ENCODE results near the gene MRPS14. TPM values are rescaled to one million over a fixed set of nuclear protein-coding genes. Genes with fewer than 3 reads are reported as not detected.
"Not testable (repeated sequence)": the region's sequence is repeated elsewhere in the genome, so short reads cannot be mapped to it uniquely, and the experiment has no call there.

Gene MRPS14
- total RNA-seq, 8 experiments from 2014 or later, result 22.2 to 37.8 (median 32.5) TPM

DNA sequence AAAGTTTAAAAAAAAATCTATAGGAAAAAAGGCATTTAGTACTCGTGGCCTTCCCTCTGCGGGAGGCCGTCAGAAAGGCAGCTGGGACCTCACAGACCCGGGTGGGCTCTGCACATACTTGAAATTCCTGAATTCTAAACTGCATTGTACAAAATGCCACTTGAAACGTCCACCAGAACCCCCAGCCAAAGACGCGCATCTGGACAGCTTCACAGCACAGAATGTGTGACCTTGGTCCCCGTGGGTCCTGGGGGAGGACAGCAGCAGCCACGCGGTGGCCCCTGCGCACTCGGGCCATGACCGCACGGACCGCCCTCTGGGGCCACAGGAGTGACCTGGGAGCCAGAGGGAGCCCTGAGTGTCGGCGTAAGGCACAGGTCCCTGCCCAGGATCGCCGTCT is 20.6 kb upstream of the MRPS14 start:
- no peak overlapping the region for H3K27ac ChIP-seq
- 30 to 84% (median 70%) methylated on average over 3 to 16 of the region's 19 CpGs; no CpG with 5 or more reads in 2 of the 10 experiments for WGBS, 10 experiments
- no peak overlapping the region for H3K4me3 ChIP-seq
- ATAC-seq (replicated peaks in 6 of 8), result no peak
- no peaks in the 10 kb centered on the region for H3K4me1 ChIP-seq (replicated peaks in 1 of 2)
- in situ Hi-C loops (cut with MboI; ENCODE audit: low pct_unique_long_range_greater_than_20kb in 2 of 9, low sequenced_read_pairs in 9 of 9, unreplicated experiment in 9 of 9), result loop anchor here in 6 of 9 experiments (10.0 to 25.0 kb wide), 6 partner anchors 93 to 1818 kb away; no protein-coding TSS in a partner anchor

DNA sequence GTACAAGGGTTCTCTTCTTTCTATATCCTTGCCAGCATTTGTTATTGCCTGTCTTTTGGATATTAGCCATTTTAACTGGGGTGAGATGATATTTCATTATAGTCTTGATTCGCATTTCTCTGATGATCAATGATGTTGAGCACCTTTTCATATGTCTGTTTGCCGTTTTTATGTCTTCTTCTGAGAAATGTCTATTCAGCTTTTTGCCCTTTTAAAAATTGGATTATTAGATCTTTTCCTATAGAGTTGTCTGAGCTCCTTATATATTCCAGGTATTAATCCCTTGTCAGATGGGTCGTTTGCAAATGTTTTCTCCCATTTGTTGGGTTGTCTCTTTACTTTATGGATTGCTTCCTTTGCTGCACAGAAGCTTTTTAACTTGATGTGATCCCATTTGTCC is 19.4 kb upstream of the MRPS14 start:
- no peaks in the 10 kb centered on the region for H3K4me1 ChIP-seq (replicated peaks in 1 of 2)
- H3K27ac ChIP-seq, result no peak overlapping the region
- ATAC-seq (replicated peaks in 6 of 8), result no peak
- WGBS, 10 experiments, result 11 to 81% (median 64%) methylated on average over 2 to 3 of the region's 3 CpGs
- H3K4me3 ChIP-seq, result no peak overlapping the region
- in situ Hi-C loops (cut with MboI; ENCODE audit: low pct_unique_long_range_greater_than_20kb in 2 of 9, low sequenced_read_pairs in 9 of 9, unreplicated experiment in 9 of 9), result loop anchor here in 6 of 9 experiments (10.0 to 25.0 kb wide), 6 partner anchors 95 to 1820 kb away; no protein-coding TSS in a partner anchor

DNA sequence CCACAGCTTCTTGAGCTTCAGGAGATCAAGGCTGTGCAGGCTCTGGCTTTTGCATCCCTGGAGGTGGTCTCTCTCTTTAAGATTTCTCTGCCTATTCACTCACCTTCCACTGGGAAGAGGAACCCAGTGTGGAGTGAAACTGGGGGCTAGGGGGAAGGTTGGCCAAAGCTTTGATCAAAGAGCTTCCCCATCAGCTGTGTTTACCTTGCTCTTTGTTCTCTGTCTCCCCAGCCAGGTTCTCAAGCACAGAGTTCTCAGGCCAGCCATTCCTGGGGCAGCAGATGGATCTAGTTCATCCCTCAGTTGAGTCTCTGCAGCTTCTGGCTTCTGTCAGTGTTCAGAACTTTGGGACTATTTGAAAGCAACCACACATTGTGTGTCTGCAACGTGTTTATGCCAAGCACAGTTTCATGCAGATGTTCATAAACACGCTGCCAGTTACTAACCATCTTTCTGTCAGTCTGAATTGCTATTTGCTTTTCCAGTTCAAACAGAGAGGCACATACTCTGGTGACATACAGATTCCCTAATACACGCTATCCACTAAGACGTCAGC is 17.2 kb upstream of the MRPS14 start:
- Histone ChIP-seq H3K4me3 (no peak overlapping the region), H3K27ac (no peak overlapping the region), H3K4me1 (replicated peaks in 1 of 2) (no peaks in the 10 kb centered on the region)
- in situ Hi-C loops (cut with MboI; ENCODE audit: low pct_unique_long_range_greater_than_20kb in 2 of 9, low sequenced_read_pairs in 9 of 9, unreplicated experiment in 9 of 9), result loop anchor here in 6 of 9 experiments (10.0 to 25.0 kb wide), 6 partner anchors 97 to 1822 kb away; no protein-coding TSS in a partner anchor
- ATAC-seq (replicated peaks in 6 of 8), result no peak
- 0 to 90% (median 76%) methylated on average over 2 to 4 of the region's 4 CpGs; no CpG with 5 or more reads in 3 of the 10 experiments for WGBS, 10 experiments

DNA sequence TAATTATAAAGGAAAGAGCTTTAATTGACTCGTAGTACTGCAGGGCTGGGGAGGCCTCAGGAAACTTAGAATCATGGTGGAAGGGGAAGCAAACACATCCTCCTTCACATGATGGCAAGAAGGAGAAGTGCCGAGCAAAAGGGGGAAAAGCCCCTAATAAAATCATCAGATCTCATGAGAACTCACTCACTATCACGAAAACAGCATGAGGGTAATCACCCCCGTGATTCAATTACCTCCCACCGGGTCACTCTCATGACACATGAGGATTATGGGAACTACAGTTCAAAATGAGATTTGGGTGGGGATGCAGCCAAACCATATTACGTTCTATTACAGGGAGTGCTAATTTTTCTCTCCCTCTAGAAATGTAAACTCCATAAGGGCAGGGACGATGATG is 14.2 kb upstream of the MRPS14 start:
- Histone ChIP-seq H3K4me3 (no peak overlapping the region), H3K27ac (no peak overlapping the region), H3K4me1 (replicated peaks in 1 of 2) (no peaks in the 10 kb centered on the region)
- ATAC-seq (replicated peaks in 6 of 8), result no peak
- in situ Hi-C loops (cut with MboI; ENCODE audit: low pct_unique_long_range_greater_than_20kb in 2 of 9, low sequenced_read_pairs in 9 of 9, unreplicated experiment in 9 of 9), result loop anchor here in 6 of 9 experiments (10.0 to 25.0 kb wide), 6 partner anchors 87 to 1825 kb away; no protein-coding TSS in a partner anchor
- WGBS, 10 experiments, result 0 to 82% (median 76%) methylated on average over 1 to 7 of the region's 7 CpGs; no CpG with 5 or more reads in 2 of the 10 experiments

DNA sequence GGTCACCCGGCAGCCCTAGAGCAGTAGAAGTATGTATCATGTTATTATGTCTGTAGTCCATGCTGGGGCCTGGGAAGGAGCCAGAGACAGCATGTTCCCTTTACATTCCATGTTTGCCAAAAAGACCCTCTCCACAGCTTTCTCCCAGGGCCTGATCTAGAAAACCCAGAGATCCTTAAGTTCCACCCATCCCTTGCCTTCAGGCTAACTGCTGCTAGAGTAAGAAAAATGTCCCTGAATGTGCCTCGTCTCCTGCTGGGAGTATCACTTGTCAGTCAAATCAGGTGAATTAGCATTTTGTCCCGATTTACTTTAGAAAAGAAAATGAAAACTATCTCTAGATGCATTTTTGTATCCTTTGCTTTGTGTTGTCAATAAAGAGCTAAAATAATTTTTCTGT is 13.3 kb upstream of the MRPS14 start:
- in situ Hi-C loops (cut with MboI; ENCODE audit: low pct_unique_long_range_greater_than_20kb in 2 of 9, low sequenced_read_pairs in 9 of 9, unreplicated experiment in 9 of 9), result loop anchor here in 6 of 9 experiments (10.0 to 25.0 kb wide), 6 partner anchors 88 to 1826 kb away; no protein-coding TSS in a partner anchor
- WGBS, 10 experiments, result 0 to 73% (median 46%) methylated on average over 1 to 3 of the region's 3 CpGs; no CpG with 5 or more reads in 1 of the 10 experiments

DNA sequence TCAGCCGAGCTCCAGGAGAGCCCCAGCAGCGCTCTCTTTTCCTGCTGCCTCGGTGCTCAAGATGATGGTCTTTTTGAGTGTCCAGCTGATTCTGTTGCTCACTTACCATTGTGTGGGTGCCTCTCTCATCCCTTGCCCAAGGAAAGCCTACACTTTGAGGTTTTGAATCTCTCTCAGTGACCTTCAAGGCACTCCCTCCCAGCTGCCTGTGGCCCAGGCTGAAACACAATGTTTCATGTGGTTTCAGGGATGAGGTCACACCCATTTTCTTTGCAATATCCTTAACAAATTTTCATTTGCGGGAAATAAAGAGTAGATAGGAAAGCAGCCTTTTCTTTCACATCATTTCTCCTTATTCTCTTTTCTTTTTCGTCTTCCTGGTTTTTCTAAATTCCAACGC is 12.6 kb upstream of the MRPS14 start:
- ATAC-seq (replicated peaks in 6 of 8), result peak in 2 of 8 experiments; percentile 75 to 86
- H3K27ac ChIP-seq, result no peak overlapping the region
- no peak overlapping the region for H3K4me3 ChIP-seq
- H3K4me1 ChIP-seq (replicated peaks in 1 of 2), result no peaks in the 10 kb centered on the region
- 33 to 100% (median 83%) methylated on average over 1 to 6 of the region's 6 CpGs; no CpG with 5 or more reads in 1 of the 10 experiments for WGBS, 10 experiments
- in situ Hi-C loops (cut with MboI; ENCODE audit: low pct_unique_long_range_greater_than_20kb in 2 of 9, low sequenced_read_pairs in 9 of 9, unreplicated experiment in 9 of 9), result loop anchor here in 6 of 9 experiments (10.0 to 25.0 kb wide), 6 partner anchors 89 to 1826 kb away; no protein-coding TSS in a partner anchor

More for the DNA sequence above, 13.3 kb upstream of the MRPS14 start:
- ATAC-seq (replicated peaks in 6 of 8), result peak in 2 of 8 experiments; percentile 16 to 31
- no peak overlapping the region for H3K4me3 ChIP-seq
- no peak overlapping the region for H3K27ac ChIP-seq
- H3K4me1 ChIP-seq (replicated peaks in 1 of 2), result no peaks in the 10 kb centered on the region

DNA sequence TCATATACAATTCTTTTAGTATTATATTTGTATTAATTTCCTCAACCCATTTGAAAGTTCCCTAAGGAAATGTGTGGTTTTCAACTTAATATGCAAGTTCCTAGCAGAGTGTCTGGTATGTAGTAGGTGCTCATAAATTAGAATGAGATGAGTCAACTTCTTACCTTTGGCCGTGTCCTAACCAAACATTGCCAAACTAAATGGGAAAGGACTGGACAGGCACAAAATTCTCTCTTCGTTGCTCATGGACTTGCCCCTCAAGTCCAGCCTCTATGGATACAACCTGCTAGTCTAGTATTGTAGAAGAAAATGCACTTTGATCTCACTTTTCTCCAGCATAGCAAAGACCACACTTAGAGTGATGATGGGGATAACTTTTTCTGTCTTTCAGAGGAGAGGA is 11.6 kb upstream of the MRPS14 start:
- H3K4me1 ChIP-seq (replicated peaks in 1 of 2), result peaks cover 0 to 7% of the 10 kb centered on the region in 2 donors
- WGBS, 10 experiments, result 0 to 89% (median 63%) methylated on average over 1 to 2 of the region's 2 CpGs; no CpG with 5 or more reads in 3 of the 10 experiments
- in situ Hi-C loops (cut with MboI; ENCODE audit: low pct_unique_long_range_greater_than_20kb in 2 of 9, low sequenced_read_pairs in 9 of 9, unreplicated experiment in 9 of 9), result loop anchor here in 6 of 9 experiments (10.0 to 25.0 kb wide), 6 partner anchors 90 to 1828 kb away; no protein-coding TSS in a partner anchor
- no peak overlapping the region for H3K4me3 ChIP-seq
- H3K27ac ChIP-seq, result no peak overlapping the region
- no peak for ATAC-seq (replicated peaks in 6 of 8)

DNA sequence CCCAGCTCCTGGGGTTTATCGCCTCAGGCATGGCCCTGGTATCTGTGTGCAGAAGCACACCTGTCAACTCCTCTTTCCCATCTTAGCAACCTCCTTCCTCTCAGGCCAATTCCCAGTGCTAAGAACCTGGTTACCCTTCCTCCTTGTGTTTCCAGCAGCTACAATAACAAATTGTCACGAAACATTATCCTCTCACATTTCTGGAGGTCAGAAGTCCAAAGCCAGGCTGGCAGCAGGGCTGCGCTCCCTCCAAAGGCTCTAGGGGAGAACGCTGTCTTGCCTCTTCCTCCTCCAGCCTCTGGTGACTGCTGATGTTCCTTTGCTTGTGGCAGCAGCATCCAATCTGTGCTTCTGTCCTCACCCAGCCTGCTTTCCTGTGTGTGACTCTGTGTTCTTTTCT is 10.7 kb upstream of the MRPS14 start:
- WGBS, 10 experiments, result 50 to 100% (median 83%) methylated on average over 1 to 4 of the region's 4 CpGs; no CpG with 5 or more reads in 3 of the 10 experiments
- in situ Hi-C loops (cut with MboI; ENCODE audit: low pct_unique_long_range_greater_than_20kb in 2 of 9, low sequenced_read_pairs in 9 of 9, unreplicated experiment in 9 of 9), result loop anchor here in 6 of 9 experiments (10.0 to 25.0 kb wide), 6 partner anchors 91 to 1828 kb away; no protein-coding TSS in a partner anchor
- ATAC-seq (replicated peaks in 6 of 8), result no peak
- Histone ChIP-seq H3K27ac (no peak overlapping the region), H3K4me3 (no peak overlapping the region), H3K4me1 (replicated peaks in 1 of 2) (peaks cover 2 to 10% of the 10 kb centered on the region in 2 donors)

DNA sequence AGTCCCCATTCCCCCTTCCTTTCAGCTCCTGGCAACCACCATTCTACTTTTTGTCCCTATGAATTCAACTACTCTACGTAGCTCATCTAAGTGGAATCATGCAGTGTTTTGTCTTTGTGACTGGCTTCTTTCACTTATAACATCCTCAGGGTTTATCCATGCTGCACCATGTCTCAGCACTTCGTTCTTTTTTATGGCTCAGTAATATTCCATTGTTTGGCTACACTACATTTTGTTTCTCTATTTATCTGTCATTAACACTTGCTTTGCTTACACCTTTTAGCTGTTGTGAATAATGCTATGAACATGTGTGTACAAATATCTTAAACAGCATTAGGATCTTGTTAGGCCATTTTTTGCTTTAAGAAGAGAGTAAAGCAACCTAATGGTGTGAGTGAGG is 1.5 kb upstream of the MRPS14 start:
- Histone ChIP-seq H3K4me1 (replicated peaks in 1 of 2) (peaks cover 9 to 10% of the 10 kb centered on the region in 2 donors), H3K27ac (no peak overlapping the region), H3K4me3 (no peak overlapping the region)
- in situ Hi-C loops (cut with MboI; ENCODE audit: low pct_unique_long_range_greater_than_20kb in 2 of 9, low sequenced_read_pairs in 9 of 9, unreplicated experiment in 9 of 9), result loop anchor here in 5 of 9 experiments (25.0 kb wide), 5 partner anchors 113 to 1838 kb away; no protein-coding TSS in a partner anchor
- ATAC-seq (replicated peaks in 6 of 8), result no peak
- 65 to 100% (median 95%) methylated on average over 1 to 2 of the region's 2 CpGs; no CpG with 5 or more reads in 1 of the 10 experiments for WGBS, 10 experiments

DNA sequence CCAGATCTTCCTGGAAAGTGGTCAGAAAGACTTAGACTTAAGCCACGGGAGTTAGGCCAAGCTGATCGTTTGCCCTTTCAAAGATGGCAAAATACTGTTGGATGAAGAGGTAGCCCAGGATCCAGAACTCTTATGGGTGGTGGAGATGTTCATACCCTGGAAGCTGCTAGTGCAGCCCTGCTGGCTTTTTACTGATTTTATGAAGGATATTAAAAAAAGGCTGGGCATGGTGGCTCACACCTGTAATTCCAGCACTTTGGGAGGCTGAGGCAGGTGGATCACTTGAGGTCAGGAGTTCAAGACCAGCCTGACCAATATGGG is 657 bp upstream of the MRPS14 start:
- H3K27ac ChIP-seq, result peak overlapping the region; percentile 77 to 90
- peak overlapping the region; percentile 75 to 91 (median 89) for H3K4me3 ChIP-seq
- 40 to 100% (median 88%) methylated on average over 1 to 2 of the region's 2 CpGs; no CpG with 5 or more reads in 3 of the 10 experiments for WGBS, 10 experiments
- ATAC-seq (replicated peaks in 6 of 8); in situ Hi-C loops (cut with MboI; ENCODE audit: low pct_unique_long_range_greater_than_20kb in 2 of 9, low sequenced_read_pairs in 9 of 9, unreplicated experiment in 9 of 9); H3K4me1 ChIP-seq (replicated peaks in 1 of 2): not testable (repeated sequence)

DNA sequence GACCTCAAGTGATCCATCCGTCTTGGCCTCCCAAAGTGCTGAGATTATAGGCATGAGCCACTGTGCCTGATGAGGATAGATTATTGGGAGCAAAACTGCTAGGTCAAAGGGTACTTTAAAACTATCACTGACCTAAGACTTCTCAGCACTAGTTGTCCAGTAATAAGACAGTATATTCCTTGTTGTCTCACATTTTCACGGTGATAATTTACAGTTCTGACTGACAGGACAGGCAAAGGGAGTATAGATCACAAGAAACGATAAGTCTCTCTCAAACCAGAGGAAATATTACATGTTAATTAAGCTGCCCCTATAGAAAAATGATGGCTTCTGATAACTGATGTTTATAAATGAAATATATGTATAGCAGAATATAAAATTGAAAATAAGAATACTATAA is 3.7 kb downstream of the MRPS14 start:
- no peak for ATAC-seq (replicated peaks in 6 of 8)
- Histone ChIP-seq H3K4me3 (no peak overlapping the region), H3K27ac (no peak overlapping the region), H3K4me1 (replicated peaks in 1 of 2) (peaks cover 7 to 8% of the 10 kb centered on the region in 2 donors)
- in situ Hi-C loops (cut with MboI; ENCODE audit: low pct_unique_long_range_greater_than_20kb in 2 of 9, low sequenced_read_pairs in 9 of 9, unreplicated experiment in 9 of 9), result no loop called here
- WGBS, 10 experiments, result 75 to 100% (median 93%) methylated on average over 2 to 3 of the region's 3 CpGs; no CpG with 5 or more reads in 1 of the 10 experiments

DNA sequence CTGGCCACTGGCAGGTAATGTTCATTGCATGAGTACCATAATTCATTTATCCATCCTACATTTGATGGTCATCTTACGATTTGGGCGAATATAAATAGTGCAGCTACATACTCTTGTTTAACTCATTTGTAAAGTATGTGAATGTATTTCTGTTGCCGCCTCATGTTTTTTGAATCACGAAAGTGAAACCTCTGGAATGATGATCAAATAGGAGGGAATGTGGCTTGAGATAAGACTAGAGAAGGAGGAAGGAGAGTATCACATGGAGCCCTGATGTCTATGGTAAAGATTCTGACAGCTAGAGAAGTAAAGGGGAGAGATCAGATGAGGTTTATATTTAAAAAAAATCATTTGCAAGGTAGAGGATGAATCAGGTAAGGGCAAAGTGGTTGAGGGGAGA is 8.0 kb downstream of the MRPS14 start:
- H3K4me3 ChIP-seq, result no peak overlapping the region
- ATAC-seq (replicated peaks in 6 of 8), result peak in 2 of 8 experiments; percentile 14 to 77
- 34 to 100% (median 92%) methylated on average over 2 to 4 of the region's 4 CpGs; no CpG with 5 or more reads in 2 of the 10 experiments for WGBS, 10 experiments
- in situ Hi-C loops (cut with MboI; ENCODE audit: low pct_unique_long_range_greater_than_20kb in 2 of 9, low sequenced_read_pairs in 9 of 9, unreplicated experiment in 9 of 9), result no loop called here
- no peak overlapping the region for H3K27ac ChIP-seq
- no peaks in the 10 kb centered on the region for H3K4me1 ChIP-seq (replicated peaks in 1 of 2)

DNA sequence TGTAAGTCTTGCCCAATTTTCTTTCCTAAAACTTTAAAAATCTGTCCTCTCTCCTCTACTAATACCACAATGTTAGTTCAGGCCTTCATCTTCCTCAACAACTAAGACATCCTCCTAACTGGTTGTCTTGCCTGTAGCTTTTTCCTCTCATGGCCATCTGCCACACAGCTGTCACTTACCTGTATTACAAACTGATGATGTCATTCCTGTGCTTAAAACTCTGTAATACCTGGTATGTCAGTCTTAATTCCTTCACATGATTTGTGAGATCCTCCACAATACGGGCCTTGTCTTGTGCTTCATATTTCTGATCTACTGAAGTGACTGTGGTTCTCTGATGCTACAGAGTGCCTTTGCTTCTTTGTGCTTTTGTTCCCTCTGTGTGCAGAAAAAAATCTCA is 9.8 kb downstream of the MRPS14 start:
- WGBS, 10 experiments, result 44 to 100% (median 100%) methylated on average over 1 of the region's 1 CpG; no CpG with 5 or more reads in 3 of the 10 experiments
- ATAC-seq (replicated peaks in 6 of 8), result no peak
- H3K4me1 ChIP-seq (replicated peaks in 1 of 2), result no peaks in the 10 kb centered on the region
- no peak overlapping the region for H3K27ac ChIP-seq
- no peak overlapping the region for H3K4me3 ChIP-seq
- in situ Hi-C loops (cut with MboI; ENCODE audit: low pct_unique_long_range_greater_than_20kb in 2 of 9, low sequenced_read_pairs in 9 of 9, unreplicated experiment in 9 of 9), result no loop called here
